DOHH2 (cell line): ENCODE results near the gene TSC22D1.

Experiments
- CTCF ChIP-seq: fragments of 200-600 bp; sonication (generic); IDR thresholded peaks from one replicate; pipeline ENCODE4 v1.5.1; 2014; ENCODE audit warnings: antibody characterized with exemption, mild to moderate bottlenecking, low read depth, low read length; ENCODE audit not compliant: poor library complexity, severe bottlenecking
- EZH2phosphoT487 ChIP-seq: fragments of 200-600 bp; sonication (generic); IDR thresholded peaks from 2 replicates; pipeline ENCODE4 v1.6.1; 2017; ENCODE audit warnings: borderline replicate concordance, mild to moderate bottlenecking, antibody characterized with exemption, low read length, moderate library complexity, mixed read lengths

GRCh38 chr13:44382635-44383145, 193.4 kb downstream of the TSC22D1 start:
- TF ChIP-seq CTCF (no peak), EZH2phosphoT487 (no peak)
